ENCODE data around the gene TAOK1. TPM values are rescaled to one million over a fixed set of nuclear protein-coding genes. Genes with fewer than 3 reads are reported as not detected.
A peak's percentile ranks its signal among the peaks of the same experiment; 100 is the strongest.

TAOK1 gene
- total and polyA plus RNA-seq, 2 of the 13 experiments (the other 11 are each of a cell fraction or from before 2014, with no cell fraction given): 14.1 to 23.0 TPM

- no peak for TF ChIP-seq AKNA (CRISPR knock-in tag; IDR thresholded peaks at IDR 0.05; ENCODE audit: borderline replicate concordance)
- TF ChIP-seq NBN (conservative IDR thresholded peaks at IDR 0.05): no peak
- TF ChIP-seq, protein P1, sequence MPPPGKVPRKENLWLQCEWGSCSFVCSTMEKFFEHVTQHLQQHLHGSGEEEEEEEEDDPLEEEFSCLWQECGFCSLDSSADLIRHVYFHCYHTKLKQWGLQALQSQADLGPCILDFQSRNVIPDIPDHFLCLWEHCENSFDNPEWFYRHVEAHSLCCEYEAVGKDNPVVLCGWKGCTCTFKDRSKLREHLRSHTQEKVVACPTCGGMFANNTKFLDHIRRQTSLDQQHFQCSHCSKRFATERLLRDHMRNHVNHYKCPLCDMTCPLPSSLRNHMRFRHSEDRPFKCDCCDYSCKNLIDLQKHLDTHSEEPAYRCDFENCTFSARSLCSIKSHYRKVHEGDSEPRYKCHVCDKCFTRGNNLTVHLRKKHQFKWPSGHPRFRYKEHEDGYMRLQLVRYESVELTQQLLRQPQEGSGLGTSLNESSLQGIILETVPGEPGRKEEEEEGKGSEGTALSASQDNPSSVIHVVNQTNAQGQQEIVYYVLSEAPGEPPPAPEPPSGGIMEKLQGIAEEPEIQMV (CRISPR knock-in tag; IDR thresholded peaks at IDR 0.05; ENCODE audit: low read depth): no peak
- no peak for TF ChIP-seq FOXA1 (IDR thresholded peaks at IDR 0.05)
- no peak for TF ChIP-seq FOXA1 (CRISPR knock-in tag; IDR thresholded peaks at IDR 0.05)
- TF ChIP-seq KAT7 (CRISPR knock-in tag; IDR thresholded peaks at IDR 0.05; ENCODE audit: borderline replicate concordance): no peak; the same call in none of the 2 replicates
- no peak for TF ChIP-seq ZNF468 (CRISPR knock-in tag; IDR thresholded peaks at IDR 0.05)
- TF ChIP-seq GTF3A (CRISPR knock-in tag; conservative IDR thresholded peaks at IDR 0.05): no peak
- TF ChIP-seq ZFAT (CRISPR knock-in tag; conservative IDR thresholded peaks at IDR 0.05): no peak
- TF ChIP-seq ZZZ3 (CRISPR knock-in tag; IDR thresholded peaks at IDR 0.05; ENCODE audit: borderline replicate concordance): no peak
- TF ChIP-seq ZNF530 (CRISPR knock-in tag; IDR thresholded peaks at IDR 0.05; ENCODE audit: low read depth): no peak
- TF ChIP-seq SATB2 (CRISPR knock-in tag; IDR thresholded peaks at IDR 0.05): peak; percentile 27; the same call in 1 of the 2 replicates
- peak; percentile 67; the same call in 1 of the 2 replicates for TF ChIP-seq NRL (CRISPR knock-in tag; IDR thresholded peaks at IDR 0.05; ENCODE audit: borderline replicate concordance)
- TF ChIP-seq SETDB1 (CRISPR knock-in tag; IDR thresholded peaks at IDR 0.05; ENCODE audit: borderline replicate concordance): no peak
- TF ChIP-seq NAIF1 (CRISPR knock-in tag; IDR thresholded peaks at IDR 0.05; ENCODE audit: borderline replicate concordance): no peak
- no peak for TF ChIP-seq ZNF737 (CRISPR knock-in tag; IDR thresholded peaks at IDR 0.05; ENCODE audit: borderline replicate concordance)
- TF ChIP-seq REL (CRISPR knock-in tag; conservative IDR thresholded peaks at IDR 0.05): peak; percentile 46
- no peak for TF ChIP-seq PLRG1 (conservative IDR thresholded peaks at IDR 0.05)
- no peak for TF ChIP-seq THYN1 (CRISPR knock-in tag; IDR thresholded peaks at IDR 0.05; ENCODE audit: borderline replicate concordance, low read depth)
- TF ChIP-seq ZNF101 (CRISPR knock-in tag; IDR thresholded peaks at IDR 0.05; ENCODE audit: borderline replicate concordance, low read depth): no peak
These were observed at the start of gene TAOK1 (continued) for GRCh38 chr17:29389982-29390850.

Data from HepG2 (cell line).